Neutrophil (primary cell): ENCODE measurements around the gene CHPF.

ENCODE experiments used
- H3K27ac ChIP-seq: fragments of 200-600 bp; sonication (generic); 2 replicates; pipeline ENCODE4 v1.5.1; 2016; ENCODE audit warnings: mild to moderate bottlenecking, moderate library complexity
- H3K27me3 ChIP-seq: fragments of 200-600 bp; sonication (generic); 2 replicates; pipeline ENCODE4 v1.6.0; 2016; ENCODE audit warnings: mild to moderate bottlenecking
- H3K36me3 ChIP-seq: fragments of 200-600 bp; sonication (generic); 2 replicates; pipeline ENCODE4 v1.5.1; 2017
- H3K4me1 ChIP-seq, 2 experiments: fragments of 200-600 bp in 1 of 2; sonication (generic) in 1 of 2; 1 replicate in 1 of 2; 2 replicates in 1 of 2; pipeline versions ENCODE4 v1.5.1 to v1.6.1; 2013 to 2016; ENCODE audit warnings: low read depth in 1 of 2, low read length in 1 of 2, mild to moderate bottlenecking in 1 of 2, moderate library complexity in 1 of 2; ENCODE audit not compliant: control insufficient read depth in 1 of 2, insufficient read depth in 1 of 2
- H3K4me3 ChIP-seq, 2 experiments: fragments of 200-600 bp in 1 of 2; sonication (generic) in 1 of 2; 1 replicate in 1 of 2; 2 replicates in 1 of 2; pipeline ENCODE4 v1.5.1; 2013 to 2016; ENCODE audit warnings: low read depth in 1 of 2, low read length in 1 of 2, mild to moderate bottlenecking in 1 of 2, moderate library complexity in 1 of 2
- H3K9me3 ChIP-seq: fragments of 200-600 bp; sonication (generic); 2 replicates; pipeline ENCODE4 v1.5.1; 2016
- TF ChIP-seq, protein P1 (sequence below): fragments of 200-600 bp; sonication (generic); IDR thresholded peaks from 2 replicates; pipeline ENCODE4 v1.5.1; 2016; ENCODE audit warnings: antibody characterized with exemption

Gene CHPF

GRCh38 chr2:219543596-219544358, at the start of gene CHPF, which contains the start of gene TMEM198:
Gene CHPF, minus strand, starts transcription at chr2:219543809. Its CDS starts 271 bp downstream, at chr2:219543538.
Gene TMEM198, plus strand, starts transcription at chr2:219544028. Its CDS starts 700 bp downstream, at chr2:219544728.
- no peaks in the 10 kb centered on the region for H3K36me3 ChIP-seq
- H3K27ac ChIP-seq = peak within 1 kb of the TSS; percentile 35
- TF ChIP-seq, protein P1, sequence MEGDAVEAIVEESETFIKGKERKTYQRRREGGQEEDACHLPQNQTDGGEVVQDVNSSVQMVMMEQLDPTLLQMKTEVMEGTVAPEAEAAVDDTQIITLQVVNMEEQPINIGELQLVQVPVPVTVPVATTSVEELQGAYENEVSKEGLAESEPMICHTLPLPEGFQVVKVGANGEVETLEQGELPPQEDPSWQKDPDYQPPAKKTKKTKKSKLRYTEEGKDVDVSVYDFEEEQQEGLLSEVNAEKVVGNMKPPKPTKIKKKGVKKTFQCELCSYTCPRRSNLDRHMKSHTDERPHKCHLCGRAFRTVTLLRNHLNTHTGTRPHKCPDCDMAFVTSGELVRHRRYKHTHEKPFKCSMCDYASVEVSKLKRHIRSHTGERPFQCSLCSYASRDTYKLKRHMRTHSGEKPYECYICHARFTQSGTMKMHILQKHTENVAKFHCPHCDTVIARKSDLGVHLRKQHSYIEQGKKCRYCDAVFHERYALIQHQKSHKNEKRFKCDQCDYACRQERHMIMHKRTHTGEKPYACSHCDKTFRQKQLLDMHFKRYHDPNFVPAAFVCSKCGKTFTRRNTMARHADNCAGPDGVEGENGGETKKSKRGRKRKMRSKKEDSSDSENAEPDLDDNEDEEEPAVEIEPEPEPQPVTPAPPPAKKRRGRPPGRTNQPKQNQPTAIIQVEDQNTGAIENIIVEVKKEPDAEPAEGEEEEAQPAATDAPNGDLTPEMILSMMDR = no peak
- peaks cover 15 to 23% of the 10 kb centered on the region in 2 experiments for H3K4me1 ChIP-seq
- H3K4me3 ChIP-seq = peak within 1 kb of the TSS; percentile 66 to 79
- H3K27me3 ChIP-seq = peaks cover 90% of the 10 kb centered on the region
- no peaks in the 10 kb centered on the region for H3K9me3 ChIP-seq

DNA sequence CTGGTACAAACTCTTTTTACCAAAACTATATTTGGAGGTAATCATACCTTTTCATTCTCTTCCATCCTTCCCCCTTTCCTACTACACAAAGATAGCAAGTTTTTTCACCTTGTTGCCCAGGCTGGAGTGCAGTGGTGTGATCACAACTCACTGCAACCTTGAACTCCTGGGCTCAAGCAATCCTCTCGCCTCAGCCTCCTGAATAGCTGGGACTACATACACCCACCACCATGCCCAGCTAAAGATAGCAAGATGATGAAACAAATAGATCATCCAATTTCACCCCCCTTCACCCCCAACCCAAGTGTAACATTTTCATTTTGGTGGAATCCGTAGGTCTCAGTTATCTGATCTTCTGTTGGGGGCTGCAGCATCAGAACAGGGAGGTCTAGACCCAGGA, 49.5 kb upstream of the CHPF start:
- peaks cover 10% of the 10 kb centered on the region in 2 experiments for H3K4me1 ChIP-seq
- no peak overlapping the region for H3K4me3 ChIP-seq
- H3K27me3 ChIP-seq = peaks cover 9% of the 10 kb centered on the region
- TF ChIP-seq, protein P1 = no peak
- H3K36me3 ChIP-seq = no peaks in the 10 kb centered on the region
- no peaks in the 10 kb centered on the region for H3K9me3 ChIP-seq
- no peak overlapping the region for H3K27ac ChIP-seq

DNA sequence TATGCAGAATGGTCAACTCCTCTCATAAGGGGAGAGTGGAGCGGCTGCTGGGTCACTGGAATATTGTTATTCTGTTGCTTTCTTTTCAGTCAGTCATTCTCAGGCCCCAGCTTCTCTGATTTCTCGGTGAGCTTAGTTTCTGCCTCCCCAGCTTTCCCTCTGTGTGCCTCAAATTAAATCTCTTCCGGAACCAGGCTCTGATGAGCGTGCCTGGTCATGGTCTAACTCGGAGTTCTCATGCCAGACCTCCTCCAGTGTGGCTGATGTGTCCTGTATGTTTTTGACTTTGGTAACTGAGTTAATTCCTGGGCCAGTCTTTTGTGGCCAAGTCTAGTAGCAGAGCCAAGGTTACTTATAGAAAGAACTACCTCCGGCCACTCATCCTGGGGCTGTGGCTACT, 49.1 kb upstream of the CHPF start:
- Histone ChIP-seq H3K4me1 (peaks cover 8% of the 10 kb centered on the region in 2 experiments), H3K4me3 (no peak overlapping the region), H3K27ac (no peak overlapping the region), H3K9me3 (no peaks in the 10 kb centered on the region), H3K36me3 (no peaks in the 10 kb centered on the region), H3K27me3 (peaks cover 9% of the 10 kb centered on the region)
- TF ChIP-seq, protein P1 = no peak

DNA sequence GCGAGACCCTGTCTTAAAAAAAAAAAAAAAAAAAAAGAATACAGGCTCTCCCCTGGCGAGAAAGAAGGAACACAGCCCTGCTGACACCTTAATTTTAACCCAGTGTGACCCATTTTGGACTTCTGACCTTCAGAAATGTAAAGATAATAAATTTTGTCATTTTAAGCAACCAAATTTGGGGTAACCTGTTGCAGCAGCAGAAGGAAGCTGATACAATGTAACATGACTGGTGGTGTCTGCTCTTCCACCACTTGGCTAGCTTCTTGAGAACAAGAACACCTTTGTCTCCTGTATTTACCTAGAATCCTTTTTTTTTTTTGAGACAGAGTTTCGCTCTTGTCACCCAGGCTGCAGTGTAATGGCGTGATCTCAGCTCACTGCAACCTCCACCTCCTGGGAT, 47.5 kb upstream of the CHPF start:
- Histone ChIP-seq H3K9me3 (no peaks in the 10 kb centered on the region), H3K36me3 (no peaks in the 10 kb centered on the region), H3K4me1 (no peaks in the 10 kb centered on the region), H3K4me3 (no peak overlapping the region), H3K27me3 (peaks cover 9% of the 10 kb centered on the region), H3K27ac (no peak overlapping the region)
- TF ChIP-seq, protein P1 = no peak

DNA sequence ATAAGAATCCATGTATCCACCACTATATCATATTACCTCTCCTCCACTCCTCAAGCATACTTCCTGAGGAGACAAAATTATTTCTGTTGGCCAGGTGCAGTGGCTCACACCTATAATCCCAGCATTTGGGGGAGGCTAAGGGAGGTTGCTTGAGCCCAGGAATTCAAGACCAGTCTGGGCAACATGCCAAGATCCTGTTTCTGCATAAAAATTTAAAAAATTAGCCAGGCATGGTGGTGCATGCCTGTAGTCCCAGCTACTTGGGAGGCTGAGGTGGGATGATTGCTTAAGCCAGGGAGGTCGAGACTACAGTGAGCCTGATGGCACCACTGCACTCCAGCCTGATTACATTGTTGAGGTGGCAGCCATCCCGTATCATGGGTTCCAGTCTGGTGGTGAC, 37.7 kb upstream of the CHPF start:
- H3K9me3 ChIP-seq = no peaks in the 10 kb centered on the region
- H3K4me3 ChIP-seq = no peak overlapping the region
- TF ChIP-seq, protein P1 = no peak
- H3K4me1 ChIP-seq = no peaks in the 10 kb centered on the region
- peaks cover 15% of the 10 kb centered on the region for H3K27me3 ChIP-seq
- H3K36me3 ChIP-seq = no peaks in the 10 kb centered on the region
- no peak overlapping the region for H3K27ac ChIP-seq
